Activated T-cell treated with anti-CD3 and anti-CD28 coated beads, Interleukin-2, amount 50 U/mL, for 24 hours (primary cell): ENCODE measurements around the gene HSPB2.
"Not testable (repeated sequence)": the region's sequence is repeated elsewhere in the genome, so short reads cannot be mapped to it uniquely, and the experiment has no call there.

ENCODE experiments used
- DNase-seq: peaks from one replicate; pipeline ENCODE4 v3.0.0-alpha.2; 2020
- H3K27ac Mint-ChIP-seq: 2 replicates; pipeline ENCODE4 v1.8.0; 2020; ENCODE audit warnings: mild to moderate bottlenecking, mixed read lengths
- H3K27me3 Mint-ChIP-seq: 2 replicates; pipeline ENCODE4 v1.8.0; 2020; ENCODE audit warnings: mixed read lengths
- H3K36me3 Mint-ChIP-seq: 2 replicates; pipeline ENCODE4 v1.8.0; 2020; ENCODE audit warnings: low read depth, mixed read lengths
- H3K4me1 Mint-ChIP-seq: 2 replicates; pipeline ENCODE4 v1.8.0; 2020; ENCODE audit warnings: low read depth, mixed read lengths
- H3K4me3 Mint-ChIP-seq: 2 replicates; pipeline ENCODE4 v1.8.0; 2020; ENCODE audit warnings: mild to moderate bottlenecking, moderate library complexity, mixed read lengths
- H3K9me3 Mint-ChIP-seq: 2 replicates; pipeline ENCODE4 v1.8.0; 2020; ENCODE audit warnings: mixed read lengths

Gene HSPB2, protein sequence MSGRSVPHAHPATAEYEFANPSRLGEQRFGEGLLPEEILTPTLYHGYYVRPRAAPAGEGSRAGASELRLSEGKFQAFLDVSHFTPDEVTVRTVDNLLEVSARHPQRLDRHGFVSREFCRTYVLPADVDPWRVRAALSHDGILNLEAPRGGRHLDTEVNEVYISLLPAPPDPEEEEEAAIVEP

GRCh38 chr11:111912535-111912934, at the start of gene HSPB2:
TSS of gene HSPB2 (plus strand) at chr11:111912734. CDS start at chr11:111912830, 96 bp downstream.
- no peaks in the 10 kb centered on the region for H3K4me1 Mint-ChIP-seq
- no peaks in the 10 kb centered on the region for H3K36me3 Mint-ChIP-seq
- H3K4me3 Mint-ChIP-seq = no peak within 1 kb of the TSS
- no peaks in the 10 kb centered on the region for H3K9me3 Mint-ChIP-seq
- H3K27ac Mint-ChIP-seq = no peak within 1 kb of the TSS
- DNase-seq = no peak
- H3K27me3 Mint-ChIP-seq = peaks cover 52% of the 10 kb centered on the region

DNA sequence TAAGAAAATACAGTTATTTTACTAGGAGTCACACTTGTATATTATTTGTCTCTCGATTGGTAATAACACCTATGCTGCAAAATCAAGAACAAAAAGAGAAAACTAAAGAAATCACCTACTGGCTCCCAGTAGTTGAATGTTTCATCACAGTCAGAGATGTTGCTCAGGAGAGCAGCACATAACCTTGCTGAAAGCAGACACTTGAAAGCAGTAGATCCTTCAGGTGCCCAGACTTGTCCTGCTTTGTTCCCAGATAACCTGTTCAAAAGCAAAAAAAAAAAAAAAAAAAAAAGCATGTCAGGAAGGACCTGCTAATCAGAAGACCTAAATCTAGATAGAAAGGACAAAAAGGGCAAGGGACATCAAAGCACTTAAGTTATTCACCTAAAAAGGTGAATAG, 42.4 kb upstream of the HSPB2 start:
- H3K4me1 Mint-ChIP-seq = peaks cover 34% of the 10 kb centered on the region
- no peaks in the 10 kb centered on the region for H3K9me3 Mint-ChIP-seq
- no peak for DNase-seq
- H3K27ac Mint-ChIP-seq = no peak overlapping the region
- H3K36me3 Mint-ChIP-seq = peaks cover 51% of the 10 kb centered on the region
- H3K4me3 Mint-ChIP-seq = peak overlapping the region; percentile 40
- H3K27me3 Mint-ChIP-seq = no peaks in the 10 kb centered on the region

GRCh38 chr11:111870522-111870885, 42.0 kb upstream of the HSPB2 start:
- Mint-ChIP-seq H3K27ac (peak overlapping the region; percentile 91), H3K27me3 (no peaks in the 10 kb centered on the region), H3K4me1 (peaks cover 34% of the 10 kb centered on the region), H3K4me3 (peak overlapping the region; percentile 92), H3K9me3 (no peaks in the 10 kb centered on the region), H3K36me3 (peaks cover 51% of the 10 kb centered on the region)
- DNase-seq = no peak

DNA sequence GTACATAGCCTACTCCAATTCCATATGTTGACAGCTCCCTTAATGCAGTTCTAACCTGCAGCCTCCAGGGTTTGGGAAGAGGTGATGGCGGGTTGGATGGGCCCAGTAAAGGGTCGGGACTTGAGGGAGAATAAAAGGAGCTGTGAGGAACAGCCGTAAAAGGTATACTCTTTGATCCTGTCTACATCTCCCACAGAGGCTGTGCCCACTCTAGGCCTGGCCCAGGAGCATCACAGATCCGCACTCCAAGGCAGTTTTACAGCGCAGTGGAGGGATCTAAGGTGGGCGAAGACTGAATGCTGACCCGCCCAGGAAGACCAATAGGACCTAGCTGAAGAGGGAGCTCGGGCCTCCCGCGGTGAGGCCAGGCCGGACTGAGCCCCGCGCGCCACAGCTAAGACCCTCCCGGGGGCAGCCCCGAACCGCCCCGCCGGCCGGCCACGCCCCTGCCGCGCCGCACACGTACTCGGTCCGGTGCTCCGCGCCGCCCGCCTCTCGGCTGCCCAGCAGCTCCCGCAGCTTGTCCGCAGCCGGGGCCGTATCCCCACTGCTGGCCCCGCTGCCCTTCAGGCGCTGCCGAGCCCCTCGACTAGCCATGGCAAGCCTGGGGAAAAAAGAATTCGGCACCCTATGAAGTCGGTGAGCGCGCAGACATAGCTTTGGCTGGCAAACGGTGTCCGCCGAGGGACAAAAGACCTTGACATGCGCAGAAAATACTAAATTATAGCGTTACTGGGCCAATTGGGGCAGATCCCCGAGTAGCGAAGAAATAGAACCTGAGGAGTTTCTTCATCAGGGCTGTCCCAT, 41.4 kb upstream of the HSPB2 start, which contains the start of gene ALG9:
Gene ALG9, minus strand, starts transcription at position 696 of the 807 bp plus-strand sequence. Its CDS starts 99 bp downstream, at position 597.
- peaks cover 51% of the 10 kb centered on the region for H3K36me3 Mint-ChIP-seq
- H3K4me1 Mint-ChIP-seq = peaks cover 34% of the 10 kb centered on the region
- no peaks in the 10 kb centered on the region for H3K9me3 Mint-ChIP-seq
- DNase-seq = peak; percentile 94
- H3K27me3 Mint-ChIP-seq = no peaks in the 10 kb centered on the region
- H3K27ac Mint-ChIP-seq = peak within 1 kb of the TSS; percentile 91
- peak within 1 kb of the TSS; percentile 92 for H3K4me3 Mint-ChIP-seq

GRCh38 chr11:111871693-111872161, 40.8 kb upstream of the HSPB2 start:
- no peak for DNase-seq

DNA sequence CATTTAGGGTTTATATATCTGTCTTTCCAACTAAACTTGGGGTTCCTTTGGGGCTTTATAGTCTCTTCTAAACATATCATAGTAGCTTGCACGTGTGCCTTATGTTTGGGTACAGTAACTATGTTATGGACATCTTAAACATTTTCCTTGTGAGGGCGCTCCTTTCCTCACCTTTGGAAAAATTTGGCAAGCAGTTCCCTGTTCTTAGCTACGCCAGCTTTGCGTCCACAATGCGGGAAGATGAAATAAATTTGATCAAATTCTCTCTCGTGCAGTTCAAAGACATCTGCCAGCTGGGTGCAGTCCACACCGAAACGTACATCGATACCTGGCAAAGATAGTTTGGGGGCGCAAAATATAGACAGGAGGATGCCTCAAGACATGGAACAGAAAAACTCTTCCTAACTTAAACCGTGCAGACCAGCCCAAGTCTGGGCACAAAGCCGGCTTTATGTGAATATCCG, 34.1 kb upstream of the HSPB2 start:
- Mint-ChIP-seq H3K9me3 (no peaks in the 10 kb centered on the region), H3K36me3 (peaks cover 46% of the 10 kb centered on the region), H3K4me3 (peak overlapping the region; percentile 85), H3K27ac (peak overlapping the region; percentile 99), H3K4me1 (peaks cover 35% of the 10 kb centered on the region), H3K27me3 (no peaks in the 10 kb centered on the region)
- no peak for DNase-seq

More at GRCh38 chr11:111871693-111872161, 40.8 kb upstream of the HSPB2 start:
- Mint-ChIP-seq H3K4me1 (peaks cover 31% of the 10 kb centered on the region), H3K27ac (peak overlapping the region; percentile 83), H3K36me3 (peaks cover 51% of the 10 kb centered on the region), H3K4me3 (peak overlapping the region; percentile 92), H3K9me3 (no peaks in the 10 kb centered on the region), H3K27me3 (no peaks in the 10 kb centered on the region)

- DNase-seq = peak; percentile 95
- peak within 1 kb of the TSS; percentile 99 for H3K27ac Mint-ChIP-seq
- H3K9me3 Mint-ChIP-seq = no peaks in the 10 kb centered on the region
- peaks cover 49% of the 10 kb centered on the region for H3K36me3 Mint-ChIP-seq
- no peaks in the 10 kb centered on the region for H3K27me3 Mint-ChIP-seq
- H3K4me3 Mint-ChIP-seq = peak within 1 kb of the TSS; percentile 85
- H3K4me1 Mint-ChIP-seq = peaks cover 35% of the 10 kb centered on the region
Measured at GRCh38 chr11:111878849-111879636, 33.5 kb upstream of the HSPB2 start, which contains the start of the genes CFAP68 and FDXACB1. TSS of gene CFAP68 (plus strand) at chr11:111879541. CDS start at chr11:111879561, 20 bp downstream. TSS of gene FDXACB1 (minus strand) at chr11:111879165. CDS start at chr11:111879132, 33 bp downstream.

DNA sequence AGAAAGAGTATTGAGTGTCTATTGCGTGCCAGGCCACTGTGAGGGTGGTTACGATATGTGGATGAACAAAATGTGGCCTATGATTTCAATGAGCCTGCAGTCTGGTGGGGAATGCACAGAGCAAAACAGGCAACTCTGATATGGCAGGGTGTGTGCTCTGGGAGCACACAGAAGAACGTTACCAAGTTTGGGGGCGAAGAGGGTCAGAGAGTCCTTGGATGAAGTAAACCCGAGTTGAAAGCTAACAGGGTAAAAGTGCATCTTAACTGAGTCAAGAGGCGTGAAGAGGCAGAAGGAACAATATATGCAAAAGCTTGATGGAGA, 32.9 kb upstream of the HSPB2 start:
- H3K27ac Mint-ChIP-seq = peak overlapping the region; percentile 99
- H3K9me3 Mint-ChIP-seq = no peaks in the 10 kb centered on the region
- peaks cover 35% of the 10 kb centered on the region for H3K4me1 Mint-ChIP-seq
- H3K4me3 Mint-ChIP-seq = peak overlapping the region; percentile 85
- H3K36me3 Mint-ChIP-seq = peaks cover 47% of the 10 kb centered on the region
- no peak for DNase-seq
- H3K27me3 Mint-ChIP-seq = no peaks in the 10 kb centered on the region

GRCh38 chr11:111882202-111882601, 30.3 kb upstream of the HSPB2 start:
- Mint-ChIP-seq H3K27me3 (no peaks in the 10 kb centered on the region), H3K4me3 (no peak overlapping the region), H3K4me1 (peaks cover 30% of the 10 kb centered on the region), H3K27ac (no peak overlapping the region), H3K36me3 (peaks cover 24% of the 10 kb centered on the region), H3K9me3 (no peaks in the 10 kb centered on the region)
- no peak for DNase-seq

GRCh38 chr11:111885053-111885452, 27.5 kb upstream of the HSPB2 start:
- Mint-ChIP-seq H3K36me3 (peaks cover 11% of the 10 kb centered on the region), H3K4me1 (peaks cover 18% of the 10 kb centered on the region)
- not testable (repeated sequence) for H3K27me3 Mint-ChIP-seq, H3K4me3 Mint-ChIP-seq, DNase-seq, H3K9me3 Mint-ChIP-seq, H3K27ac Mint-ChIP-seq

DNA sequence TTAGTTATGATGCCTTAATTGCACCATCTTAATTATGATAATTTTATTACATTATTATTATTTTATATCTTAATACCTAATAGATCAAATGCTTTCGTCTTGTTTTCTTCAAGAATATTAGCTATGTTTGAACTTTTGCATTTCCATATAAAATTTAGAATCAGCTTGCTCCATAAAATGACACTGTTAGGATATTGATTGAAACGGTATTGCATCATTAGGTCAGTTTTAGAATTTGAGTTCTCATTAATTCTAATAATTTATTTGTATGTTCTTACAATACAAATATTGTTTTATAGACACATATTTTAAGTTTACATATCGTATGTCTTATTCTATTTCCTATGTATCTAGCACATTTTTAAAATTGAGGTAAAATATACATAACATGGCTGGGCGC, 26.5 kb upstream of the HSPB2 start:
- peaks cover 9% of the 10 kb centered on the region for H3K4me1 Mint-ChIP-seq
- H3K27ac Mint-ChIP-seq = no peak overlapping the region
- no peak for DNase-seq
- peaks cover 11% of the 10 kb centered on the region for H3K36me3 Mint-ChIP-seq
- H3K27me3 Mint-ChIP-seq = no peaks in the 10 kb centered on the region
- H3K4me3 Mint-ChIP-seq = no peak overlapping the region
- H3K9me3 Mint-ChIP-seq = no peaks in the 10 kb centered on the region

DNA sequence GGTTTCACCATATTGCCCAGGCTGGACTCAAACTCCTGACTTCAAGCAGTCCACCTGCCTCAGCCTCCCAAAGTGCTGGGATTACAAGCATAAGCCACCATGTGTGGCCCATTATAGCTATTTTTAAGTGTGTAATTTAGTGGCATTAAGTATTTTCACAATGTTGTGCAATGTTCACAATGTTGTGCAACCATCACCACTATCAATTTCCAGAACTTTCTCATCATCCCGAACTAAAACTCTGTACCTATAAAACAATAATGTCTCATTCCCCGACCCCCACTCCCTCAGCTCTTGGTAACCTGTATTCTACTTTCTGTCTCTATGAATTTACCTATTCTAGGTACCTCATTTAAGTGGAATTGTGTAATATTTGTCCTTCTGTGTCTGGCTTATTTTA, 25.7 kb upstream of the HSPB2 start:
- peaks cover 11% of the 10 kb centered on the region for H3K36me3 Mint-ChIP-seq
- H3K27me3 Mint-ChIP-seq = no peaks in the 10 kb centered on the region
- H3K9me3 Mint-ChIP-seq = no peaks in the 10 kb centered on the region
- DNase-seq = no peak
- H3K4me1 Mint-ChIP-seq = peaks cover 3% of the 10 kb centered on the region
- no peak overlapping the region for H3K27ac Mint-ChIP-seq
- no peak overlapping the region for H3K4me3 Mint-ChIP-seq

DNA sequence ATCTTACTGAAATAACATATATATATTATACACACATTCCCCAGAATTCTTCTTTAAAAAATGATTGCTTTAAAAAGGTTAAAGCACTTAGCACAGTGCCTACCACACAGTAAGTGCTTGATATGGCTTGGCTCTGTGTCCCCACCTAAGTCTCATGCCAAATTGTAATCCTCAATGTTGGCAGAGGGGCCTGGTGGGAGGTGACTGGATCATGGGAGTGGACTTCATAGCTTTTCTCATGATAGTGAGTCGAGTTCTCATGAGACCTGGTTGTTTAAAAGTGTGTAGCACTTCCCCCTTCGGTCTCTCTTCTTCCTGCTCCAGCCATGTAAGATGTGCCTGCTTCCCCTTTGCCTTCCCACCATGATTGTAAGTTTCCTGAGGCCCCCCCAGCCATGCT, 7.1 kb upstream of the HSPB2 start:
- Mint-ChIP-seq H3K36me3 (no peaks in the 10 kb centered on the region), H3K9me3 (no peaks in the 10 kb centered on the region), H3K4me1 (no peaks in the 10 kb centered on the region), H3K27me3 (peaks cover 3% of the 10 kb centered on the region), H3K4me3 (no peak overlapping the region), H3K27ac (no peak overlapping the region)
- no peak for DNase-seq

DNA sequence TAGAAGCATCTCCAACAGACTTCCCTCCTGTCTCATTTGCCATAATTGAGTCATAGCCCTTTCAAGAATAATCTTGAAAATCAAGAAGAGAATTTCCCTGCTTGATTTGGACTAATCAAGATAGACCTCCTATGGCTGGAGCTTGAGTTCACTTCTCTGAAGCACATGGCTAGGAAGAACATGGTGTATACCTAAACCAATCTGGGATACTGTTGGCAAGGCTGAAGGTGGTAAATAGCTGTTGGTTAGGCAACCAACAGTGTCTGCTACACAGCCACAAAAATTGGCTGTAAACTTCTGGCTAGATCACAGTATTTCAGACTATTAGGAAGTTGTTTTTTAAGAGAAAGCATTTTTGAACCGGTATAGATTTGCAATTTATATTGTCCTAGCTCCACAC, 5.9 kb upstream of the HSPB2 start:
- DNase-seq = no peak
- H3K27ac Mint-ChIP-seq = no peak overlapping the region
- no peaks in the 10 kb centered on the region for H3K36me3 Mint-ChIP-seq
- H3K4me3 Mint-ChIP-seq = no peak overlapping the region
- peaks cover 13% of the 10 kb centered on the region for H3K27me3 Mint-ChIP-seq
- H3K9me3 Mint-ChIP-seq = no peaks in the 10 kb centered on the region
- H3K4me1 Mint-ChIP-seq = no peaks in the 10 kb centered on the region
